CD8-positive, alpha-beta memory T cell (primary cell): ENCODE data around the gene PHRF1. TPM values are rescaled to one million over a fixed set of nuclear protein-coding genes. Genes with fewer than 3 reads are reported as not detected.

Source experiments
- CTCF ChIA-PET: fragments of 350-600 bp; sonication (Branson Sonifier 250); formaldehyde crosslinking; loops from one replicate; lab custom pipeline; 2021; ENCODE audit warnings: antibody characterized with exemption; lab: Charles Lee
- POLR2A ChIA-PET: fragments of 350-600 bp; sonication (Branson Sonifier 250); formaldehyde crosslinking; loops from one replicate; lab custom pipeline; 2021; ENCODE audit warnings: antibody characterized with exemption; lab: Charles Lee
- DNase-seq, 5 donors: peaks; one replicate each; pipeline versions ENCODE4 v3.0.0 to v3.0.0-alpha.2; 2020 to 2022; ENCODE audit warnings: mixed read lengths in 1 of 5
- H3K27ac ChIP-seq: one replicate; pipeline ENCODE4 v1.7.0; 2013; ENCODE audit warnings: low read depth, mild to moderate bottlenecking, low read length, moderate library complexity
- H3K27me3 ChIP-seq: 2 replicates; pipeline ENCODE4 v1.7.0; 2013; ENCODE audit warnings: low read length, mild to moderate bottlenecking; ENCODE audit not compliant: insufficient read depth, poor library complexity, severe bottlenecking
- H3K36me3 ChIP-seq: 2 replicates; pipeline ENCODE4 v1.7.0; 2013; ENCODE audit warnings: mild to moderate bottlenecking, low read length, moderate library complexity; ENCODE audit not compliant: insufficient read depth
- H3K4me1 ChIP-seq: 2 replicates; pipeline ENCODE4 v1.7.0; 2013; ENCODE audit warnings: mild to moderate bottlenecking, low read length, moderate library complexity; ENCODE audit not compliant: insufficient read depth
- H3K4me3 ChIP-seq: 2 replicates; pipeline ENCODE4 v1.7.0; 2013; ENCODE audit warnings: mild to moderate bottlenecking, low read length
- H3K9me3 ChIP-seq: 2 replicates; pipeline ENCODE4 v1.7.0; 2013; ENCODE audit warnings: mild to moderate bottlenecking, low read length
- H3K27ac Mint-ChIP-seq, 8 donors: one replicate each; pipeline ENCODE4 v1.8.0; 2020 to 2021; ENCODE audit warnings: mixed read lengths in 8 of 8, mild to moderate bottlenecking in 6 of 8, inconsistent platforms in 3 of 8, moderate library complexity in 3 of 8
- H3K27me3 Mint-ChIP-seq, 2 donors: one replicate each; pipeline ENCODE4 v1.8.0; 2020 to 2021; ENCODE audit warnings: mixed read lengths in 2 of 2, mild to moderate bottlenecking in 1 of 2, moderate library complexity in 1 of 2
- H3K36me3 Mint-ChIP-seq, 3 donors: one replicate each; pipeline ENCODE4 v1.8.0; 2020 to 2021; ENCODE audit warnings: mixed read lengths in 3 of 3, inconsistent platforms in 1 of 3, mild to moderate bottlenecking in 1 of 3
- H3K4me1 Mint-ChIP-seq, 3 donors: one replicate each; pipeline ENCODE4 v1.8.0; 2020 to 2021; ENCODE audit warnings: mixed read lengths in 3 of 3, inconsistent platforms in 1 of 3, mild to moderate bottlenecking in 1 of 3
- H3K4me3 Mint-ChIP-seq, 7 donors: one replicate each; pipeline ENCODE4 v1.8.0; 2020 to 2021; ENCODE audit warnings: mixed read lengths in 7 of 7, mild to moderate bottlenecking in 6 of 7, moderate library complexity in 4 of 7, inconsistent platforms in 2 of 7
- H3K9me3 Mint-ChIP-seq, 5 donors: one replicate each; pipeline ENCODE4 v1.8.0; 2020 to 2022; ENCODE audit warnings: mixed read lengths in 5 of 5, mild to moderate bottlenecking in 3 of 5, moderate library complexity in 2 of 5, inconsistent platforms in 1 of 5
- polyA plus RNA-seq: library from polyadenylated mRNA; unstranded; fragments of 300-500 nt; fragmentation: Illumina TruSeq; gene quantifications from one replicate; pipeline ENCODE4 v1.2.3, GENCODE V29; 2021
- total RNA-seq, 2 experiments: library from RNA; stranded (reverse); gene quantifications; one replicate each; pipeline ENCODE4 v1.2.3, GENCODE V29; 2021

PHRF1 gene
- total and polyA plus RNA-seq, 3 experiments from 2014 or later, result 17.7 to 49.8 (median 47.3) TPM

DNA sequence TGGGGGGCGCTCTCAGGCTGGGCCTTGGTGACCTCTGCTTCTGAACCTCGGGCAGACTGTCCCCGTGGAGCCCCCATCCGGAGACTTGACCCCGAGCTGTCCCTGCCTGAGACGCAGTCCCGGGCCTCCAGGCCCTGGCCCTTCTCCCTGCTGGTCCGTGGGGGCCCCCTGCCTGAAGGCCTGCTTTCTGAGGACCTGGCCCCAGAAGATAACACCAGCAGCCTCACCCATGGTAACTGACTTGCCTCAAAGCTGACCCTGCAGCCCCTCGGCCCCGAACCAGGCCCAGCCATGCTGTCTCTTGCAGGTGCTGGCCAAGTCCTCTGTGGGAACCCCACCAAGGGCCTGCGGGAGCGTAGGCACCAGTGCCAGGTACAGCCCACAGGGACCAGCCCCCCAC lies 24.7 kb upstream of the PHRF1 start:
- no peak overlapping the region for H3K4me3 Mint-ChIP-seq
- ChIA-PET POLR2A (no interaction called here), CTCF (interaction anchor here (1.3 kb wide), 1 partner anchor 171 kb away, joined by 4 read pairs; no protein-coding TSS in a partner anchor)
- H3K4me1 Mint-ChIP-seq, result peaks cover 0 to 3% (median 0%) of the 10 kb centered on the region in 3 donors
- no peaks in the 10 kb centered on the region for H3K27me3 ChIP-seq
- peaks cover 10% of the 10 kb centered on the region for H3K4me1 ChIP-seq
- H3K4me3 ChIP-seq, result no peak overlapping the region
- no peak for DNase-seq
- H3K27ac ChIP-seq, result no peak overlapping the region
- no peaks in the 10 kb centered on the region for H3K9me3 Mint-ChIP-seq
- H3K36me3 ChIP-seq, result no peaks in the 10 kb centered on the region
- no peak overlapping the region for H3K27ac Mint-ChIP-seq
- H3K27me3 Mint-ChIP-seq, result no peaks in the 10 kb centered on the region
- H3K9me3 ChIP-seq, result no peaks in the 10 kb centered on the region
- peaks cover 0 to 1% (median 0%) of the 10 kb centered on the region in 3 donors for H3K36me3 Mint-ChIP-seq

DNA sequence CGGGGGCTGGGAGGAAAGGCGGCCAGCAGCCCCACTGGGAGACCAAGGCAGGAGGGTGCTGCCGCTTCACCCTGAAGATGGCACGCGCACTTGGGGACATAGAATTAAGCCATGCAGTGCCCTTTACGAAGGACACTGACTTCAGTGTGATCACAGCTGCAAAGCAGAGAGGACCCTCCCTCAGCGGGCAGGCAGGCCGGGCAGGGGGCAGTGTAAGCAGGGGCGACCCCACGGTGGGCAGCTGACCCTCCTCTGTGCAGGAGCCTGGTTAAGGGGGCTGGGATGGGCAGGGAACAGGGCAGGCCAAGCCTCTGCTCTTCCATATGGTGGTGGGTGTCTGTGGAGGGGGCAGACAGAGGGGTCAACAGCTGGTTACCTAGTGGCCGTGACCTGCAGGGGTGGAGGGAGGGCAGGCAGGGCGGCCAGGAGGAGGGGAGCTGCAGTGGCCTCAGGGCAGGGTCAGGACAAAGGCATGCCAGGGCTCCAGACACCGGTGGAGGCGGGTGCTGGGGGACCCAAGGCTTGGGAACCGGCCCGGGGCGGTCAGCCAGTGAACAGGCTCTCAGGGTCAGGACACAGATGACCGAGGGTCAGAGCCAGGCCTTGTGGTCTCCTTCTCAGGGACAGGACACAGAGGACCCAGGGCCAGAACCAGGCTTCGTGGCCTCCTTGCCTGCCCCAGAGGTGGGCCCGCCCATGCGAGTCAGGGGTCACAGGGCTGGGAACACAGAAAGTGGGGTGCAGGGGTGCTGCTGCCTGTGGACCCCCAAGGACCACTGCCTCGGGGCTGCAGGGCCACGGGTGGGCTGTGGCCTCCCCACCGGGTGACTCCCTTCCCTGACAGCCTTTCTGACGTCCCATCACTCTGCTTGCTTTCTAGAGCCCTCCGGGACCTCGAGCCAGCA lies 22.9 kb upstream of the PHRF1 start:
- Mint-ChIP-seq H3K4me3 (peak overlapping the region in 2 of 7 donors; percentile 28 to 46), H3K36me3 (peaks cover 0 to 1% (median 0%) of the 10 kb centered on the region in 3 donors), H3K4me1 (peaks cover 0 to 10% (median 0%) of the 10 kb centered on the region in 3 donors), H3K9me3 (no peaks in the 10 kb centered on the region), H3K27ac (peak overlapping the region in 1 of 8 donors; percentile 68), H3K27me3 (no peaks in the 10 kb centered on the region)
- Histone ChIP-seq H3K27ac (no peak overlapping the region), H3K4me1 (peaks cover 10% of the 10 kb centered on the region), H3K27me3 (no peaks in the 10 kb centered on the region), H3K36me3 (no peaks in the 10 kb centered on the region), H3K4me3 (no peak overlapping the region), H3K9me3 (no peaks in the 10 kb centered on the region)
- ChIA-PET CTCF (interaction anchor here (3.5 to 4.0 kb wide), 2 partner anchors 12 to 170 kb away, joined by 17 to 49 read pairs; no protein-coding TSS in a partner anchor), POLR2A (interaction anchor here (0.5 to 1.0 kb wide), 3 partner anchors 14 to 173 kb away, joined by 3 to 4 read pairs (median 4); no protein-coding TSS in a partner anchor)
- no peak for DNase-seq

DNA sequence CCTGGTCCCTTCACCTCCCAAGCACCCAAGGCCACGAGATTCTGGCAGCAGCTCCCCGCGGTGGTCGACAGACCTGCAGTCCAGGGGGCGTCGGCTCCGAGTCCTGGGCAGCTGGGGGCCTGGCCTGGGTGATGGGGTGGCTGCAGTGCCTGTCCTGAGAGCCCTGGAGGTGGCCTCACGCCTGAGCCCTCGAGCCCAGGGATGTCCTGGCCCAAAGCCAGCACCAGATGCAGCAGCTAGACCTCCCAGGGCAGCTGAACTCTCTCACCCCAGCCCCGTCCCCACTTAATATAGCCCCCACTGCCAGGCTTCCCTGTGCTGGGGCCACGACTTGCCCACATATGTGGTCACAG lies 22.3 kb upstream of the PHRF1 start:
- Mint-ChIP-seq H3K36me3 (no peaks in the 10 kb centered on the region), H3K4me3 (no peak overlapping the region), H3K27ac (no peak overlapping the region), H3K27me3 (no peaks in the 10 kb centered on the region), H3K4me1 (peaks cover 0 to 10% (median 0%) of the 10 kb centered on the region in 3 donors), H3K9me3 (no peaks in the 10 kb centered on the region)
- POLR2A ChIA-PET, result interaction anchor here (0.5 to 1.8 kb wide), 3 partner anchors 167 to 203 kb away, joined by 3 to 13 read pairs (median 4); no protein-coding TSS in a partner anchor
- no peak overlapping the region for H3K27ac ChIP-seq
- no peak for DNase-seq
- H3K4me3 ChIP-seq, result no peak overlapping the region
- no peaks in the 10 kb centered on the region for H3K27me3 ChIP-seq
- H3K36me3 ChIP-seq, result no peaks in the 10 kb centered on the region
- H3K4me1 ChIP-seq, result peaks cover 10% of the 10 kb centered on the region
- no peaks in the 10 kb centered on the region for H3K9me3 ChIP-seq
- CTCF ChIA-PET, result interaction anchor here (0.9 to 4.0 kb wide), 13 partner anchors 12 to 242 kb away, joined by 3 to 49 read pairs (median 3); partner anchors contain the start of gene TMEM80

DNA sequence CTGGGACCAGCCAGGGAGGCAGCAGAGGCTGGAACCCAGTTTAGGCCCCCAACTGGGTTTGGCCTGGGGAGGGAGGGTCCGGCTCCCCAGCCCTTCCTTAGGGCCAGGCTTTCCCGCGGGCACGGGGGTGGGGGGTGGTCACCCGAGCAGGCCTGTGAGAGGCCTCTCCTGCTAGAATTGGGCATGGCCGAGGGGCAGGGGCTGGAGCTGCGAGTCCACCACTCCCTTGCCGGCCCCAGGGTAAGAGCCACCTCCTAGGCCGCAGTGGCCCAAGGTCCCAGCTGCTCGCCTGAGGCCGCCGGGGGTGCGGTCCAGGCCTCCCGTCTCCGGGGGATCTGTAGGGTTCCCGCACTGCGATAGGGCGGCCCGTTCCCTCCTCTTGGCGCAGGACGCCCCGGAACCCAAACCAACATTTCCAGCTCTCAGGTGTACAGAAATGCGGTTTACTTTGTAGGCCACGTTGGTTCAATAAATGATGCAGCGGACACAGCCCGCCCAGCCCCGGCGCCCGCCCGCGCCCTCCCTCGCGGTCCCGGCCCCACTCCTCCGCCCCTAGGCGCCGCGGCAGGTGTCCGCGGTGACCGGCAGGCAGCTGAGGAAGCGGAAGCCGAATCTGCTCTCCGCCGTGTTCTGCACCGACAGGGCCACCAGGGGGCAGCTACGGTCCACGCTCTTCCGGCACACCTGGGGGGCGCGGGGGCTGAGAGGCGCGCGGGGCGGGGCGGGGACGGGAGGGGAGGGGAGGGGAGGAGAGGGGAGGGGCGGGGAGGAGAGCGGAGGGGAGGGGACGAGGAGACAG lies 21.6 kb upstream of the PHRF1 start:
- CTCF ChIA-PET, result interaction anchor here (0.6 to 4.0 kb wide), 27 partner anchors 9 to 242 kb away, joined by 3 to 49 read pairs (median 3); partner anchors contain the start of genes HRAS, LRRC56, SCT and TMEM80
- H3K27me3 Mint-ChIP-seq, result no peaks in the 10 kb centered on the region
- peak; percentile 69 to 86 (median 70) for DNase-seq
- H3K4me3 Mint-ChIP-seq, result peak overlapping the region in 6 of 7 donors; percentile 28 to 63 (median 55)
- Histone ChIP-seq H3K4me3 (peak overlapping the region; percentile 45), H3K4me1 (peaks cover 10% of the 10 kb centered on the region), H3K27me3 (no peaks in the 10 kb centered on the region), H3K36me3 (no peaks in the 10 kb centered on the region), H3K9me3 (no peaks in the 10 kb centered on the region), H3K27ac (no peak overlapping the region)
- POLR2A ChIA-PET, result interaction anchor here (0.5 to 1.8 kb wide), 8 partner anchors 10 to 223 kb away, joined by 3 to 13 read pairs (median 4); partner anchors contain the start of gene PHRF1
- no peak overlapping the region for H3K27ac Mint-ChIP-seq
- H3K36me3 Mint-ChIP-seq, result no peaks in the 10 kb centered on the region
- H3K4me1 Mint-ChIP-seq, result peaks cover 0 to 10% (median under 1%) of the 10 kb centered on the region in 3 donors
- H3K9me3 Mint-ChIP-seq, result no peaks in the 10 kb centered on the region

DNA sequence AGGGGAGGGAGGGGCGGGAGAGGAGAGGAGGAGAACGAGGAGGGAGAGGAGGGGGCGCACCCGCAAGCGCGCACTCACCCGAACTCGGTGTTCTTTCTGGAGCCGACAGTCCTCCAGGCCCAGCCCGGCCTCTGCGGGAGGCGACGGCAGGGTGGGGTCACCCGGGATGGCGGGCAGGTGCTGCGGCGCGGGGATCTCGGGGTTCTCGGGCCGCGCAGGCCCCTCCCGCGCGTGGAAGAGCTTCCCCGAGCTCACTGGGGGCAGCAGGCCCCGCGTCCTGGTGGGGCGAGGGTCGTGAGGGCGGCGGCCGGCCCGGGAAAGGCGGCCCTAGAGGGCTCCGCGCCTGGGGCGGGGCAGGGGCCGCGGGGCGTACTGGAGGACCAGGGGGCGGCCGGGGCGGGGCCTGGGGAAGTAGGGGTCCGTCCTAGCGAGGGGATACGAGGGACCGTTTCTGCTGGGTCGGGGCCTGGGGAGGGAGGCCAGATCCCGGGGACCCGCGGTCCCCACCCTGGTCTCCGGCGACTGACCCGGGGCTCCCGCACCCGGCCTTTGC lies 21.0 kb upstream of the PHRF1 start:
- Histone ChIP-seq H3K4me3 (no peak overlapping the region), H3K27me3 (no peaks in the 10 kb centered on the region), H3K9me3 (no peaks in the 10 kb centered on the region), H3K27ac (no peak overlapping the region), H3K4me1 (peaks cover 17% of the 10 kb centered on the region), H3K36me3 (no peaks in the 10 kb centered on the region)
- ChIA-PET CTCF (interaction anchor here (0.6 to 4.0 kb wide), 15 partner anchors 10 to 211 kb away, joined by 3 to 49 read pairs (median 4); partner anchors contain the start of genes DEAF1, HRAS, LRRC56 and SCT), POLR2A (interaction anchor here (0.6 to 1.8 kb wide), 6 partner anchors 9 to 202 kb away, joined by 3 to 13 read pairs (median 4); partner anchors contain the start of gene PHRF1)
- H3K4me3 Mint-ChIP-seq, result peak overlapping the region in 3 of 7 donors; percentile 12 to 68 (median 47)
- H3K9me3 Mint-ChIP-seq, result no peaks in the 10 kb centered on the region
- DNase-seq, result peak in 2 of 5 donors; percentile 32 to 56
- H3K4me1 Mint-ChIP-seq, result peaks cover 5 to 17% (median 5%) of the 10 kb centered on the region in 3 donors
- H3K27me3 Mint-ChIP-seq, result peaks cover 0 to 1% of the 10 kb centered on the region in 2 donors
- H3K27ac Mint-ChIP-seq, result no peak overlapping the region
- no peaks in the 10 kb centered on the region for H3K36me3 Mint-ChIP-seq

DNA sequence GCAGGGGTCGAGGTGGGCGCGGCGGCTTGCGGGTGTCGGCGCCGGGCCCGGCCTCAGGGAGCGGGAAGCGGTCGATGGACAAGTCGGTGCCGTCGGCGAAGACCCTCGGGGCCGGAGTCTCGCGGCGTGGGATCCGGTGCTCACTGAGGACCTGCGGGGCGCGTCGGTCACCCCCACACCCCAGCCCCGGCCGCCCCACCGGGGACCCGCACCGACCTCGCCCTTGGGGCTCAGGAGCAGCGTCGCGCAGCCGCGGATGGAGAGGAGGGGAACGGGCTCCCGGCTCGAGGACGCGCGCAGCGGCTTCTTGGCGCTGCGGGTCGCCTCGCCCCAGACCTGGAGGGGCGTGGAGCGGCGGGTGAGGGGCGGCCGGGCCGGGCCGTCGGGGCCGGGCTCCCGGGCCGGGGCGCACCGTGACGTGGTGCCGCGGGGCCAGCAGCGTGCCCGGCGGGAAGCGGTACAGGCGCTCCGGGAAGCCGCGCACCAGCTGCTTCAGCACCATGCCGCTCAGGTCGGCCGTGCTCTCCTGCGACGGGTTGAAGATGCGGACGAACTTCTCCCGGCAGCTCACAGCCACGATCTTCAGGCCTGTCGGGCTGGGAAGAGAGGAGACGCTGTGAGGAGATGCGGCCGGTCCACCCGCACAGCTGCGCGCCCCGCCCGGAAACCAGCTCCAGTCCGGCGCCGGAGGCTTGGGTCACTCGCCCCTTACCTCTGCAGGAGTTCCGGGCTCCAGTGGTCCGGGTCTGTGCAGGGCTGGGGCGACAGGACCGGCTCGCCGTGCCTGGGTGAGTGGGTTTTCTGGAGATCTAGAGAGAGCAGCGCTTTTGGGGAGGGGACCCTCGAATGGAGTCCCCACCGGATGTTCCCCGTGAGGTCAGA lies 20.2 kb upstream of the PHRF1 start:
- Histone ChIP-seq H3K36me3 (no peaks in the 10 kb centered on the region), H3K9me3 (no peaks in the 10 kb centered on the region), H3K27me3 (no peaks in the 10 kb centered on the region), H3K4me3 (no peak overlapping the region), H3K27ac (no peak overlapping the region), H3K4me1 (peaks cover 18% of the 10 kb centered on the region)
- POLR2A ChIA-PET, result interaction anchor here (0.7 to 1.8 kb wide), 5 partner anchors 13 to 169 kb away, joined by 3 to 13 read pairs (median 4); partner anchors contain the start of genes IRF7 and PHRF1
- no peaks in the 10 kb centered on the region for H3K36me3 Mint-ChIP-seq
- H3K4me3 Mint-ChIP-seq, result peak overlapping the region in 6 of 7 donors; percentile 8 to 77 (median 58)
- H3K27me3 Mint-ChIP-seq, result peaks cover 0 to 1% of the 10 kb centered on the region in 2 donors
- CTCF ChIA-PET, result interaction anchor here (0.6 to 4.0 kb wide), 14 partner anchors 10 to 208 kb away, joined by 3 to 49 read pairs (median 4); partner anchors contain the start of genes DEAF1, HRAS, LRRC56 and PHRF1
- no peaks in the 10 kb centered on the region for H3K9me3 Mint-ChIP-seq
- H3K4me1 Mint-ChIP-seq, result peaks cover 5 to 18% (median 6%) of the 10 kb centered on the region in 3 donors
- DNase-seq, result peak in 2 of 5 donors; percentile 23 to 53
- no peak overlapping the region for H3K27ac Mint-ChIP-seq
